Natural killer cell (primary cell): ENCODE measurements around the gene PRDM11. TPM values are rescaled to one million over a fixed set of nuclear protein-coding genes. Genes with fewer than 3 reads are reported as not detected.

Source experiments
- ATAC-seq, 3 donors: fragments of 150-1000 bp in 2 of 3; fragments of 200-7000 bp in 1 of 3; cut with Tn5 transposase; 1 replicate in 1 of 3; 2 replicates in 2 of 3; pipeline ENCODE4 v1.10.0; 2021; ENCODE audit warnings: mild to moderate bottlenecking in 2 of 3, moderate library complexity in 2 of 3
- DNase-seq, 2 donors: peaks; one replicate each; pipeline versions ENCODE4 v3.0.0 to v3.0.0-alpha.2; 2013 to 2021; ENCODE audit warnings: mixed read lengths in 1 of 2
- H3K27ac ChIP-seq: one replicate; pipeline ENCODE4 v1.5.1; 2013; ENCODE audit warnings: mild to moderate bottlenecking, low read length
- H3K27me3 ChIP-seq: one replicate; pipeline ENCODE4 v1.6.1; 2013; ENCODE audit warnings: low read length; ENCODE audit not compliant: control insufficient read depth, insufficient read depth
- H3K36me3 ChIP-seq: one replicate; pipeline ENCODE4 v1.6.1; 2013; ENCODE audit warnings: low read length; ENCODE audit not compliant: control insufficient read depth, insufficient read depth
- H3K4me1 ChIP-seq: one replicate; pipeline ENCODE4 v1.6.1; 2013; ENCODE audit warnings: low read length; ENCODE audit not compliant: control insufficient read depth, insufficient read depth
- H3K4me3 ChIP-seq: one replicate; pipeline ENCODE4 v1.5.1; 2013; ENCODE audit warnings: low read length
- H3K9me3 ChIP-seq: one replicate; pipeline ENCODE4 v1.6.1; 2013; ENCODE audit warnings: low read length; ENCODE audit not compliant: control insufficient read depth, insufficient read depth
- H3K27ac Mint-ChIP-seq, 2 donors: one replicate each; pipeline ENCODE4 v1.8.0; 2022; ENCODE audit warnings: mild to moderate bottlenecking in 2 of 2, mixed read lengths in 2 of 2, moderate library complexity in 1 of 2
- H3K27me3 Mint-ChIP-seq, 2 donors: one replicate each; pipeline ENCODE4 v1.8.0; 2022; ENCODE audit warnings: low read depth in 2 of 2, mixed read lengths in 2 of 2
- H3K36me3 Mint-ChIP-seq: one replicate; pipeline ENCODE4 v1.8.0; 2022; ENCODE audit warnings: mixed read lengths
- H3K4me1 Mint-ChIP-seq, 2 donors: one replicate each; pipeline ENCODE4 v1.8.0; 2022; ENCODE audit warnings: mixed read lengths in 2 of 2
- H3K4me3 Mint-ChIP-seq: one replicate; pipeline ENCODE4 v1.8.0; 2022; ENCODE audit warnings: mild to moderate bottlenecking, moderate library complexity, mixed read lengths
- H3K9me3 Mint-ChIP-seq, 2 donors: one replicate each; pipeline ENCODE4 v1.8.0; 2022; ENCODE audit warnings: mixed read lengths in 2 of 2
- CTCF ChIP-seq: fragments of 200-600 bp; IDR thresholded peaks from one replicate; pipeline ENCODE4 v1.8.0; 2022; ENCODE audit warnings: antibody characterized with exemption
- WGBS: methylation state at CpG from one replicate; pipeline ENCODE4 v1.1.7; 2013; ENCODE audit warnings: missing lambda C conversion rate; ENCODE audit not compliant: insufficient coverage; 5-methylcytosine and 5-hydroxymethylcytosine counted together
- intact Hi-C: fragments of 100-400 bp; cut with micrococcal nuclease; formaldehyde crosslinking; loops from one replicate; pipeline ENCODE4 v1.14.2; 2022
- total RNA-seq, 4 donors: library from RNA; stranded (reverse); fragments of 120-200 nt in 1 of 4; gene quantifications; one replicate each; pipeline versions ENCODE4 v1.2.3 to v1.2.4, GENCODE V29; 2013 to 2022

The PRDM11 gene
- total RNA-seq, 3 donors from 2014 or later (not counting 1 experiment from before 2014, with no cell fraction given): 10.3 to 14.7 (median 13.7) TPM

- peaks cover 2% of the 10 kb centered on the region for H3K27me3 ChIP-seq
- H3K27ac ChIP-seq: no peak overlapping the region
- no peaks in the 10 kb centered on the region for H3K9me3 ChIP-seq
- WGBS: 82% methylated on average over 14 of the region's 14 CpGs
- peaks cover under 1% of the 10 kb centered on the region for H3K4me1 ChIP-seq
- Mint-ChIP-seq H3K9me3 (no peaks in the 10 kb centered on the region), H3K27ac (no peak overlapping the region), H3K4me3 (no peak overlapping the region), H3K27me3 (peaks cover 34 to 40% of the 10 kb centered on the region in 2 donors), H3K4me1 (peaks cover under 1% of the 10 kb centered on the region in 2 donors), H3K36me3 (no peaks in the 10 kb centered on the region)
- TF ChIP-seq CTCF: no peak
- DNase-seq (no peak), ATAC-seq (no peak)
- no peak overlapping the region for H3K4me3 ChIP-seq
- H3K36me3 ChIP-seq: no peaks in the 10 kb centered on the region
- intact Hi-C loops: no loop called here
These were observed 38.1 kb upstream of the PRDM11 start for GRCh38 chr11:45108070-45109064.

- no peaks in the 10 kb centered on the region for H3K9me3 ChIP-seq
- Mint-ChIP-seq H3K27ac (no peak overlapping the region), H3K36me3 (peaks cover 4% of the 10 kb centered on the region), H3K4me1 (no peaks in the 10 kb centered on the region), H3K9me3 (no peaks in the 10 kb centered on the region), H3K27me3 (peaks cover 41 to 49% of the 10 kb centered on the region in 2 donors), H3K4me3 (no peak overlapping the region)
- no peaks in the 10 kb centered on the region for H3K4me1 ChIP-seq
- 68% methylated on average over 1 of the region's 3 CpGs for WGBS
- H3K27me3 ChIP-seq: peaks cover 3% of the 10 kb centered on the region
- H3K4me3 ChIP-seq: no peak overlapping the region
- TF ChIP-seq CTCF: no peak
- no peak overlapping the region for H3K27ac ChIP-seq
- intact Hi-C loops: no loop called here
- DNase-seq (no peak), ATAC-seq (no peak)
- H3K36me3 ChIP-seq: no peaks in the 10 kb centered on the region
These were observed 37.0 kb upstream of the PRDM11 start for GRCh38 chr11:45109400-45109799.

- no peak overlapping the region for H3K27ac ChIP-seq
- 13% methylated on average over 10 of the region's 10 CpGs for WGBS
- no peak overlapping the region for H3K4me3 ChIP-seq
- H3K27me3 Mint-ChIP-seq: peaks cover 50 to 57% of the 10 kb centered on the region in 2 donors
- H3K4me1 ChIP-seq: no peaks in the 10 kb centered on the region
- ATAC-seq (peak; percentile 70 to 75 (median 70)), DNase-seq (peak in 1 of 2 donors; percentile 84)
- no peaks in the 10 kb centered on the region for H3K36me3 ChIP-seq
- H3K9me3 ChIP-seq: no peaks in the 10 kb centered on the region
- peak; percentile 74 for TF ChIP-seq CTCF
- no peaks in the 10 kb centered on the region for H3K4me1 Mint-ChIP-seq
- no peaks in the 10 kb centered on the region for H3K9me3 Mint-ChIP-seq
- H3K27ac Mint-ChIP-seq: no peak overlapping the region
- no peak overlapping the region for H3K4me3 Mint-ChIP-seq
- peaks cover 9% of the 10 kb centered on the region for H3K36me3 Mint-ChIP-seq
- H3K27me3 ChIP-seq: peaks cover 9% of the 10 kb centered on the region
- intact Hi-C loops: loop anchor here (1.0 kb wide), 2 partner anchors 183 to 222 kb away; no protein-coding TSS in a partner anchor
These were observed 35.9 kb upstream of the PRDM11 start for GRCh38 chr11:45110562-45110961.
